Measurements from ENCODE around the gene BDKRB1.

- TF ChIP-seq POLR2AphosphoS5 (IDR thresholded peaks at IDR 0.05): no peak
- no peak for TF ChIP-seq CTCF (IDR thresholded peaks at IDR 0.05)
- no peak for TF ChIP-seq POLR2A (IDR thresholded peaks at IDR 0.05)
These were observed 8.8 kb downstream of the BDKRB1 start for GRCh38 chr14:96264853-96265252.

Data from prostate gland (tissue), 2 donors.